ENCODE data around the gene CYP27B1.

- no peak for TF ChIP-seq POLR2AphosphoS5 (IDR thresholded peaks at IDR 0.05; ENCODE audit: low read depth, low read length)
- TF ChIP-seq TAF1 (IDR thresholded peaks at IDR 0.05; ENCODE audit: borderline replicate concordance, insufficient read depth, low read length) = no peak
Measured at GRCh38 chr12:57775563-57776246, 8.8 kb upstream of the CYP27B1 start.

Data from PFSK-1 (cell line).